Measurements from ENCODE around the gene KCNE4. TPM values are rescaled to one million over a fixed set of nuclear protein-coding genes. Genes with fewer than 3 reads are reported as not detected.

Gene KCNE4
- total and polyA plus RNA-seq, 8 donors = 2.4 to 5.9 (median 4.4) TPM

DNA sequence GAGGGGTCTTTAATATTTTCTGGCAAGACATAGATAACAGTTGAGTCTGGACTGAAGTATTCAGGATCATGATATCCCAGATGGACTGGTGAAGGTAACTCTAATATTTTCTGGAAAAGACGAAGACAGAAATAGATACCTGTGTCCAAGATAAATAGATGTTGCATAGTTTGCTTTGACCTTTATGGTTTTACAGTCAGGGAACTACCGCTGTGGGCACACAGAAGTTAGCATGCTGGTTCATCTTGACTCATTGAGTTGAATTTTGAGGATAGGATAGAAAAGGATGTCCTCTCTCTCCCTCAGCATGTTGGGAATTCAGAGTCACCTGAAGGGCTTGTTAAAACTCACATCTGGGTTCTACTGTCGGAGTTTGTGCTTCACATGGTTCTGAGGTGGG is 20.8 kb downstream of the KCNE4 start:
- DNase-seq (no peak), ATAC-seq (no peak)
- Histone ChIP-seq H3K4me1 (no peaks in the 10 kb centered on the region), H3K27me3 (no peaks in the 10 kb centered on the region), H3K4me3 (no peak overlapping the region), H3K27ac (no peak overlapping the region), H3K9me3 (no peaks in the 10 kb centered on the region), H3K36me3 (no peaks in the 10 kb centered on the region)
- intact Hi-C loops (cut with DNase I) = no loop called here
- TF ChIP-seq, protein P1, sequence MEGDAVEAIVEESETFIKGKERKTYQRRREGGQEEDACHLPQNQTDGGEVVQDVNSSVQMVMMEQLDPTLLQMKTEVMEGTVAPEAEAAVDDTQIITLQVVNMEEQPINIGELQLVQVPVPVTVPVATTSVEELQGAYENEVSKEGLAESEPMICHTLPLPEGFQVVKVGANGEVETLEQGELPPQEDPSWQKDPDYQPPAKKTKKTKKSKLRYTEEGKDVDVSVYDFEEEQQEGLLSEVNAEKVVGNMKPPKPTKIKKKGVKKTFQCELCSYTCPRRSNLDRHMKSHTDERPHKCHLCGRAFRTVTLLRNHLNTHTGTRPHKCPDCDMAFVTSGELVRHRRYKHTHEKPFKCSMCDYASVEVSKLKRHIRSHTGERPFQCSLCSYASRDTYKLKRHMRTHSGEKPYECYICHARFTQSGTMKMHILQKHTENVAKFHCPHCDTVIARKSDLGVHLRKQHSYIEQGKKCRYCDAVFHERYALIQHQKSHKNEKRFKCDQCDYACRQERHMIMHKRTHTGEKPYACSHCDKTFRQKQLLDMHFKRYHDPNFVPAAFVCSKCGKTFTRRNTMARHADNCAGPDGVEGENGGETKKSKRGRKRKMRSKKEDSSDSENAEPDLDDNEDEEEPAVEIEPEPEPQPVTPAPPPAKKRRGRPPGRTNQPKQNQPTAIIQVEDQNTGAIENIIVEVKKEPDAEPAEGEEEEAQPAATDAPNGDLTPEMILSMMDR (IDR thresholded peaks at IDR 0.05) = no peak

DNA sequence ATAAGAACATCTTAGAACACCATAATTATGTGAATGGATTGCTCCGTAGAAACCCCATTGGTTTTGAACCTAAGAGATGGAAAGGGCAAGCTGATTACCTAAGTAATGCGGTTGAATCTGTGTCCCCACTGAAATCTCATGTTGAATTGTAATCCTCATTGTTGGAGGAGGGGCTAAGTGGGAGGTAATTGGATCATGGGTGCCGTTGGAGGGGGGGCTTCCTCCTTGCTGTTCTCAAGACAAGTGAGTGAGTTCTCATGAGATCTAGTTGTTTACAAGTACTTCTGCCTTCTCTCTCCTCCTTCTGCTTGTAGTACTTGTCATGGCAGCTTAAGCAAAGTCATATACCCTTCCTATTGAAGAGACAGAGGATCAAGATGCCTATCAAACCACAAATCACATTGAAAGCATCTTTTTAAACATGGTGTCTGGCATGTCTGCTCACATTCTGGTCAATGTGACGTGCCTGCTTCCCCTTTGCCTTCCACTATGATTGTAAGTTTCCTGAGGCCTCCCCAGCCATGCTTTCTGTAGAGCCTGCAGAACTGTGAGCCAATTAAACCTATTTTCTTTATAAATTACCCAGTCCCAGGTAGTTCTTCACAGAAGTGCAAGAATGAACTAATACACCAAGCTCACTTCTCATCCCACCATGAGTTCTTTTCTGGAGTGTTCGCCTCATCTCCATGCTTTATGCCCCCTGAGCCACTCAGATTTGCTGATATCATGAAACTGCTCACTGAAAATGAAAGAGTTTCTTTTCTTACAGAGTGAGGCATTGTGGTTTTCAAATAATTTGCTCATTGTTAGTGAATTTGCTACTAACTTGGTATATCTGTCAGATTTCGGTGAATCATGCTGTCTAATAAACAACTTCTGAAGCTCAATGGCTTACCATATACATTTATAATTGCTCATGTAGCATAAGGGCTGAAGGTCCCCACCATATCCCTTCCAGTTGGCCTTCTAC is 23.6 kb downstream of the KCNE4 start:
- no peak for DNase-seq
- TF ChIP-seq, protein P1 (IDR thresholded peaks at IDR 0.05) = no peak
- Histone ChIP-seq H3K27me3 (no peaks in the 10 kb centered on the region), H3K36me3 (no peaks in the 10 kb centered on the region), H3K4me3 (no peak overlapping the region), H3K27ac (no peak overlapping the region), H3K4me1 (no peaks in the 10 kb centered on the region), H3K9me3 (no peaks in the 10 kb centered on the region)
- no peak for ATAC-seq
- intact Hi-C loops (cut with DNase I) = no loop called here

DNA sequence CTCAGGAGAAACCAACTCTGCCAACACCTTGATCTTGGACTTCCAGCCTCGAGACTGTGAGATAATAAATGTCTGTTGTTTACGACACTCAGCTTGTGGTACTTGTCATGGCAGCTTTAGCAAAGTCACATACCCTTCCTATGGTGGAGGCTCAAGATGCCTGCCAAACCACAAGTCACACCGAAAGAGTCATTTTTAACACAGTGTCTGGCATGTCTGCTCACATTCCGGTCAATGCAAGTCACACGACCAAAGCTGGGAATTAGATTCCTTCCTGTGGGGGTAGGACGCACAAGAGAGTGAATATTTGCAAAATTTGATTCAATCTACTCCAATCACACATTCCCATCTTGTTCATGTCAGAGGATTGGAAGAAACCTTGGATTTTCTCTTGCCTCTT is 24.6 kb downstream of the KCNE4 start:
- no peaks in the 10 kb centered on the region for H3K9me3 ChIP-seq
- intact Hi-C loops (cut with DNase I) = no loop called here
- no peak overlapping the region for H3K4me3 ChIP-seq
- H3K36me3 ChIP-seq = no peaks in the 10 kb centered on the region
- no peak for DNase-seq
- H3K27ac ChIP-seq = no peak overlapping the region
- TF ChIP-seq, protein P1 (IDR thresholded peaks at IDR 0.05) = no peak
- H3K4me1 ChIP-seq = no peaks in the 10 kb centered on the region
- no peaks in the 10 kb centered on the region for H3K27me3 ChIP-seq
- ATAC-seq = no peak

DNA sequence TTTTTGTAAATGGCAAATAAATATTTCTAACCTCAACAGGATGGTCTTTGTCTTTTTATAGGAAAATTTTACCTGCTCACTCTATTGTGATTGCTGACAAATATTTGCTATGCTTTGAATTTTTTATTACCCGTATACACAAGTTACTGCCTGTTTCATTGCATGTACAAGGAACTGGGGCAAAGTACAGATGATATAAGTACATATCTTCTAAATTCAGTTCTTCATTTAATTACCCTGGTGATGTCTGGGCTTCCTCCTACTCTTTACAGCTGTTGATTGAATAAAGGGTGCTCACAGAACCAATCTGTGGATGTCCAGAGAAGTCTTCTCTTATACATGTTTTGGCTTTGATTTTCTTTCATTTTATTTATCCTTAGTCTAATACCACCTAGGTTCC is 26.5 kb downstream of the KCNE4 start:
- intact Hi-C loops (cut with DNase I) = no loop called here

DNA sequence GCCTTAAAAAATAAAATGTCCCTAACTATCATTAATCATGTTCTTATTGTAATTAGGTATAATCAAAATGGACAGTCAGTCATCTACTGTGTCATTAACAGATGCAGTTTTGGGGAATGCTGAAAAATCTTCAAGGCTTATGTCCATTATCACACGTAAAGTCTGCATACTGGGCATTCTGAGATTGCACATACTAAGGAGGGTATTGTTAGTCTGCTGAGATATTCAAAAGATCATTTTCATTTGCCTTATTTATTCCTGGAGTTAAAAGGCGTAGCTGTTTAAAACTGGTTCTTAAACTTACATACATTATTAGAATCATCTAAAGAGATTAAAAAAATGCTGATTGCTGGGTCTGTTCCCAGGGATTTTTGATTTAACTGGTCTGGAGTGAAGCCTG is 27.4 kb downstream of the KCNE4 start:
- intact Hi-C loops (cut with DNase I) = no loop called here
- no peak overlapping the region for H3K27ac ChIP-seq
- DNase-seq (no peak), ATAC-seq (no peak)
- no peak overlapping the region for H3K4me3 ChIP-seq
- no peaks in the 10 kb centered on the region for H3K9me3 ChIP-seq
- H3K4me1 ChIP-seq = no peaks in the 10 kb centered on the region
- no peaks in the 10 kb centered on the region for H3K36me3 ChIP-seq
- TF ChIP-seq, protein P1 (IDR thresholded peaks at IDR 0.05) = no peak
- no peaks in the 10 kb centered on the region for H3K27me3 ChIP-seq

More for the DNA sequence above, 26.5 kb downstream of the KCNE4 start:
- no peaks in the 10 kb centered on the region for H3K9me3 ChIP-seq
- no peaks in the 10 kb centered on the region for H3K27me3 ChIP-seq
- H3K27ac ChIP-seq = no peak overlapping the region
- ATAC-seq = no peak
- H3K4me1 ChIP-seq = no peaks in the 10 kb centered on the region
- no peaks in the 10 kb centered on the region for H3K36me3 ChIP-seq
- no peak for DNase-seq
- TF ChIP-seq, protein P1 (IDR thresholded peaks at IDR 0.05) = no peak
- H3K4me3 ChIP-seq = no peak overlapping the region
